GM19240 (cell line): Measurements from ENCODE around the gene TOR1A.
"Not testable (repeated sequence)": the region's sequence is repeated elsewhere in the genome, so short reads cannot be mapped to it uniquely, and the experiment has no call there.

ENCODE experiments used
- DNase-seq: peaks from one replicate; pipeline ENCODE4 v3.0.0; 2011; ENCODE audit warnings: low spot score; ENCODE audit not compliant: insufficient read length

Gene TOR1A

GRCh38 chr9:129783516-129784361, 40.2 kb downstream of the TOR1A start:
- DNase-seq = peak; percentile 86

GRCh38 chr9:129781981-129782380, 42.0 kb downstream of the TOR1A start:
- no peak for DNase-seq

- no peak for DNase-seq
These were observed 42.8 kb downstream of the TOR1A start for GRCh38 chr9:129781131-129781530.

GRCh38 chr9:129779560-129780190, 44.3 kb downstream of the TOR1A start:
- no peak for DNase-seq

- DNase-seq = no peak
These were observed 45.5 kb downstream of the TOR1A start for GRCh38 chr9:129778469-129778868.

- DNase-seq = no peak
These were observed 46.2 kb downstream of the TOR1A start for GRCh38 chr9:129777769-129778130.

GRCh38 chr9:129776938-129777768, 46.8 kb downstream of the TOR1A start:
- DNase-seq = no peak

GRCh38 chr9:129776566-129776937, 47.4 kb downstream of the TOR1A start:
- no peak for DNase-seq

GRCh38 chr9:129776096-129776495, 47.8 kb downstream of the TOR1A start:
- not testable (repeated sequence) for DNase-seq

GRCh38 chr9:129775448-129775798, 48.5 kb downstream of the TOR1A start:
- DNase-seq = no peak

- DNase-seq = no peak
These were observed 49.0 kb downstream of the TOR1A start for GRCh38 chr9:129774791-129775447.

- no peak for DNase-seq
These were observed 50.5 kb downstream of the TOR1A start for GRCh38 chr9:129773262-129774048.

GRCh38 chr9:129770741-129771140, 53.2 kb downstream of the TOR1A start:
- DNase-seq = no peak

GRCh38 chr9:129769669-129770068, 54.3 kb downstream of the TOR1A start:
- DNase-seq = no peak

GRCh38 chr9:129768486-129768885, 55.5 kb downstream of the TOR1A start:
- no peak for DNase-seq

- DNase-seq = no peak
These were observed 58.1 kb downstream of the TOR1A start for GRCh38 chr9:129765764-129766317.

- no peak for DNase-seq
These were observed 60.7 kb downstream of the TOR1A start for GRCh38 chr9:129762985-129763926.
